HepG2 (cell line): ENCODE results near the gene PA2G4. TPM values are rescaled to one million over a fixed set of nuclear protein-coding genes. Genes with fewer than 3 reads are reported as not detected.
A peak's percentile ranks its signal among the peaks of the same experiment; 100 is the strongest.

Source experiments
- ATM ChIP-seq: fragments of 450-650 bp; IDR thresholded peaks from 2 replicates; pipeline ENCODE4 v1.7.1; 2017; ENCODE audit warnings: mild to moderate bottlenecking, borderline replicate concordance
- DBP ChIP-seq: sonication (generic); formaldehyde crosslinking; IDR thresholded peaks from 2 replicates; pipeline ENCODE4 v1.4.0; 2020; ENCODE audit warnings: missing genetic modification reagents; ENCODE audit errors: not compliant biosample characterization
- GATA4 ChIP-seq: sonication (generic); IDR thresholded peaks from 2 replicates; pipeline ENCODE4 v1.6.1; 2016; ENCODE audit warnings: antibody characterized with exemption, low read depth, borderline replicate concordance
- HNRNPUL1 ChIP-seq: fragments of 200-400 bp; formaldehyde crosslinking; IDR thresholded peaks from 2 replicates; pipeline ENCODE4 v1.6.1; 2017; ENCODE audit warnings: low read depth, mild to moderate bottlenecking, low read length, moderate library complexity
- IKZF4 ChIP-seq: sonication (generic); formaldehyde crosslinking; IDR thresholded peaks from 2 replicates; pipeline ENCODE4 v1.5.1; 2020; ENCODE audit warnings: borderline replicate concordance, mild to moderate bottlenecking, low read depth, missing genetic modification reagents; ENCODE audit errors: not compliant biosample characterization
- JUN ChIP-seq: sonication (generic); formaldehyde crosslinking; IDR thresholded peaks from 2 replicates; pipeline ENCODE4 v1.4.0; 2020; ENCODE audit warnings: mild to moderate bottlenecking, missing genetic modification reagents
- MAFG ChIP-seq: sonication (generic); formaldehyde crosslinking; IDR thresholded peaks from 2 replicates; pipeline ENCODE4 v1.5.1; 2020; ENCODE audit warnings: mild to moderate bottlenecking, missing genetic modification reagents
- NPAS2 ChIP-seq: sonication (generic); formaldehyde crosslinking; IDR thresholded peaks from 2 replicates; pipeline ENCODE4 v1.8.0; 2022; ENCODE audit warnings: mild to moderate bottlenecking, missing genetic modification reagents, borderline replicate concordance
- SATB2 ChIP-seq: sonication (generic); formaldehyde crosslinking; IDR thresholded peaks from 2 replicates; pipeline ENCODE4 v1.5.0; 2020; ENCODE audit warnings: missing genetic modification reagents
- TAF15 ChIP-seq: fragments of 200-400 bp; formaldehyde crosslinking; IDR thresholded peaks from one replicate; pipeline ENCODE4 v1.6.1; 2018; ENCODE audit warnings: mild to moderate bottlenecking, low read depth, low read length; ENCODE audit not compliant: poor library complexity, severe bottlenecking
- ZNF225 ChIP-seq: sonication (generic); formaldehyde crosslinking; IDR thresholded peaks from 2 replicates; pipeline ENCODE4 v1.4.0; 2020; ENCODE audit warnings: mild to moderate bottlenecking, missing genetic modification reagents
- ZNF234 ChIP-seq: sonication (generic); formaldehyde crosslinking; conservative IDR thresholded peaks from 2 replicates; pipeline ENCODE4 v1.5.1; 2020; ENCODE audit warnings: mild to moderate bottlenecking, missing genetic modification reagents
- polyA plus RNA-seq, 8 experiments: library from polyadenylated mRNA; depleted of rRNA in 3 of 8; stranded (reverse) in 7 of 8; unstranded in 1 of 8; fragments of >200 nt; fragmentation: Illumina TruSeq in 4 of 8; extraction: Trizol in 4 of 8; gene quantifications; 2 replicates each; pipeline versions ENCODE4 v1.2.1 to v1.2.3, GENCODE V29; 2011 to 2016; ENCODE audit warnings: low read depth in 4 of 8, missing spikeins in 1 of 8, mixed read lengths in 1 of 8; ENCODE audit not compliant: insufficient read depth in 1 of 8
- total RNA-seq, 5 experiments: library from RNA; depleted of rRNA; stranded (reverse); fragments of >200 nt; fragmentation: Illumina TruSeq; extraction: Trizol; gene quantifications; 2 replicates each; pipeline ENCODE4 v1.2.3, GENCODE V29; 2016; ENCODE audit warnings: low read depth in 1 of 5
- TF ChIP-seq, protein P1 (sequence below): IDR thresholded peaks from 2 replicates; pipeline ENCODE4 v1.6.1; 2016; ENCODE audit warnings: low read depth, missing genetic modification reagents, missing compliant biosample characterization
- TF ChIP-seq, protein P2 (sequence below): sonication (generic); formaldehyde crosslinking; IDR thresholded peaks from 2 replicates; pipeline ENCODE4 v1.5.0; 2020; ENCODE audit warnings: mild to moderate bottlenecking, missing genetic modification reagents
- TF ChIP-seq, protein P3 (sequence below): sonication (generic); formaldehyde crosslinking; IDR thresholded peaks from 2 replicates; pipeline ENCODE4 v1.4.0; 2020; ENCODE audit warnings: mild to moderate bottlenecking, missing genetic modification reagents
- TF ChIP-seq, protein P4 (sequence below): sonication (generic); formaldehyde crosslinking; IDR thresholded peaks from 2 replicates; pipeline ENCODE4 v1.4.0; 2020; ENCODE audit warnings: low read depth, missing genetic modification reagents

Gene PA2G4
- total and polyA plus RNA-seq, 2 of the 13 experiments (the other 11 are each of a cell fraction or from before 2014, with no cell fraction given) = 147 to 240 TPM

DNA sequence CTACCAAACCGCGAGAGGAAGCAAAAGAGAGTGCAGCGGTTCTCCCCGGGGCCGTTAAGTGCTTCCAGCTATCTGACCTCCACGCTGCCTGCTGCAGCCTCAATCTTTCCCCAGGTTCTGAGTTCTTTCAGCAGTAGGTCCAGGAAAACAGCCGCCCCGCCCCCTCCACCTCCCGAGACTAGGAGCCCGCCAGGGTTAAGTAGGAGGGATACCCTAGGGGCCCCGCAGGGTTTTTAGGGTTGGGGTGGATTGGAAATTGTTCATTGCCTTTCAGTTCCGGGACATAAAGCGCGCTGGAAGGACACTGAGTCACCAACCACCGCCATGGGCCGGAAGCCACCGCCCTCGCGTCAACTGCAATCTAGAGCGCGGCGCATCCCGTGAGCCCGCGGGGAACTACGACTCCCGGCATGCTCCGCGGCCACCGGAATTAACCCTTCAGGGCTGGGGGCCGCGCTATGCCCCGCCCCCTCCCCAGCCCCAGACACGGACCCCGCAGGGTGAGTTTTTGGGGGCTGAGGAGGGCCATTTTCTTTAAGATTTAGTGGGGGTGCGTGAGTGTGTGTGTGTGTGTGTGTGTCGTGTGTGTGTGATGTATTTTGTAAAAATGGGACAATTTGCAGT is 47.9 kb downstream of the PA2G4 start, which contains the start of gene MYL6B (continued):
- TF ChIP-seq ZNF234 (no peak), JUN (CRISPR knock-in tag) (no peak), ATM (no peak), TAF15 (no peak), HNRNPUL1 (no peak), DBP (no peak), SATB2 (CRISPR knock-in tag) (0 out of 2 replicates have a peak, but pooled peaks have one; percentile 22), GATA4 (no peak), NPAS2 (CRISPR knock-in tag) (no peak), IKZF4 (CRISPR knock-in tag) (no peak), MAFG (CRISPR knock-in tag) (no peak), ZNF225 (CRISPR knock-in tag) (no peak)
- TF ChIP-seq, protein P1, sequence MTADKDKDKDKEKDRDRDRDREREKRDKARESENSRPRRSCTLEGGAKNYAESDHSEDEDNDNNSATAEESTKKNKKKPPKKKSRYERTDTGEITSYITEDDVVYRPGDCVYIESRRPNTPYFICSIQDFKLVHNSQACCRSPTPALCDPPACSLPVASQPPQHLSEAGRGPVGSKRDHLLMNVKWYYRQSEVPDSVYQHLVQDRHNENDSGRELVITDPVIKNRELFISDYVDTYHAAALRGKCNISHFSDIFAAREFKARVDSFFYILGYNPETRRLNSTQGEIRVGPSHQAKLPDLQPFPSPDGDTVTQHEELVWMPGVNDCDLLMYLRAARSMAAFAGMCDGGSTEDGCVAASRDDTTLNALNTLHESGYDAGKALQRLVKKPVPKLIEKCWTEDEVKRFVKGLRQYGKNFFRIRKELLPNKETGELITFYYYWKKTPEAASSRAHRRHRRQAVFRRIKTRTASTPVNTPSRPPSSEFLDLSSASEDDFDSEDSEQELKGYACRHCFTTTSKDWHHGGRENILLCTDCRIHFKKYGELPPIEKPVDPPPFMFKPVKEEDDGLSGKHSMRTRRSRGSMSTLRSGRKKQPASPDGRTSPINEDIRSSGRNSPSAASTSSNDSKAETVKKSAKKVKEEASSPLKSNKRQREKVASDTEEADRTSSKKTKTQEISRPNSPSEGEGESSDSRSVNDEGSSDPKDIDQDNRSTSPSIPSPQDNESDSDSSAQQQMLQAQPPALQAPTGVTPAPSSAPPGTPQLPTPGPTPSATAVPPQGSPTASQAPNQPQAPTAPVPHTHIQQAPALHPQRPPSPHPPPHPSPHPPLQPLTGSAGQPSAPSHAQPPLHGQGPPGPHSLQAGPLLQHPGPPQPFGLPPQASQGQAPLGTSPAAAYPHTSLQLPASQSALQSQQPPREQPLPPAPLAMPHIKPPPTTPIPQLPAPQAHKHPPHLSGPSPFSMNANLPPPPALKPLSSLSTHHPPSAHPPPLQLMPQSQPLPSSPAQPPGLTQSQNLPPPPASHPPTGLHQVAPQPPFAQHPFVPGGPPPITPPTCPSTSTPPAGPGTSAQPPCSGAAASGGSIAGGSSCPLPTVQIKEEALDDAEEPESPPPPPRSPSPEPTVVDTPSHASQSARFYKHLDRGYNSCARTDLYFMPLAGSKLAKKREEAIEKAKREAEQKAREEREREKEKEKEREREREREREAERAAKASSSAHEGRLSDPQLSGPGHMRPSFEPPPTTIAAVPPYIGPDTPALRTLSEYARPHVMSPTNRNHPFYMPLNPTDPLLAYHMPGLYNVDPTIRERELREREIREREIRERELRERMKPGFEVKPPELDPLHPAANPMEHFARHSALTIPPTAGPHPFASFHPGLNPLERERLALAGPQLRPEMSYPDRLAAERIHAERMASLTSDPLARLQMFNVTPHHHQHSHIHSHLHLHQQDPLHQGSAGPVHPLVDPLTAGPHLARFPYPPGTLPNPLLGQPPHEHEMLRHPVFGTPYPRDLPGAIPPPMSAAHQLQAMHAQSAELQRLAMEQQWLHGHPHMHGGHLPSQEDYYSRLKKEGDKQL (CRISPR knock-in tag) = no peak
- TF ChIP-seq, protein P2, sequence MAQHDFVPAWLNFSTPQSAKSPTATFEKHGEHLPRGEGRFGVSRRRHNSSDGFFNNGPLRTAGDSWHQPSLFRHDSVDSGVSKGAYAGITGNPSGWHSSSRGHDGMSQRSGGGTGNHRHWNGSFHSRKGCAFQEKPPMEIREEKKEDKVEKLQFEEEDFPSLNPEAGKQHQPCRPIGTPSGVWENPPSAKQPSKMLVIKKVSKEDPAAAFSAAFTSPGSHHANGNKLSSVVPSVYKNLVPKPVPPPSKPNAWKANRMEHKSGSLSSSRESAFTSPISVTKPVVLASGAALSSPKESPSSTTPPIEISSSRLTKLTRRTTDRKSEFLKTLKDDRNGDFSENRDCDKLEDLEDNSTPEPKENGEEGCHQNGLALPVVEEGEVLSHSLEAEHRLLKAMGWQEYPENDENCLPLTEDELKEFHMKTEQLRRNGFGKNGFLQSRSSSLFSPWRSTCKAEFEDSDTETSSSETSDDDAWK = no peak
- TF ChIP-seq, protein P3, sequence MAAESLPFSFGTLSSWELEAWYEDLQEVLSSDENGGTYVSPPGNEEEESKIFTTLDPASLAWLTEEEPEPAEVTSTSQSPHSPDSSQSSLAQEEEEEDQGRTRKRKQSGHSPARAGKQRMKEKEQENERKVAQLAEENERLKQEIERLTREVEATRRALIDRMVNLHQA (CRISPR knock-in tag) = no peak
- TF ChIP-seq, protein P4, sequence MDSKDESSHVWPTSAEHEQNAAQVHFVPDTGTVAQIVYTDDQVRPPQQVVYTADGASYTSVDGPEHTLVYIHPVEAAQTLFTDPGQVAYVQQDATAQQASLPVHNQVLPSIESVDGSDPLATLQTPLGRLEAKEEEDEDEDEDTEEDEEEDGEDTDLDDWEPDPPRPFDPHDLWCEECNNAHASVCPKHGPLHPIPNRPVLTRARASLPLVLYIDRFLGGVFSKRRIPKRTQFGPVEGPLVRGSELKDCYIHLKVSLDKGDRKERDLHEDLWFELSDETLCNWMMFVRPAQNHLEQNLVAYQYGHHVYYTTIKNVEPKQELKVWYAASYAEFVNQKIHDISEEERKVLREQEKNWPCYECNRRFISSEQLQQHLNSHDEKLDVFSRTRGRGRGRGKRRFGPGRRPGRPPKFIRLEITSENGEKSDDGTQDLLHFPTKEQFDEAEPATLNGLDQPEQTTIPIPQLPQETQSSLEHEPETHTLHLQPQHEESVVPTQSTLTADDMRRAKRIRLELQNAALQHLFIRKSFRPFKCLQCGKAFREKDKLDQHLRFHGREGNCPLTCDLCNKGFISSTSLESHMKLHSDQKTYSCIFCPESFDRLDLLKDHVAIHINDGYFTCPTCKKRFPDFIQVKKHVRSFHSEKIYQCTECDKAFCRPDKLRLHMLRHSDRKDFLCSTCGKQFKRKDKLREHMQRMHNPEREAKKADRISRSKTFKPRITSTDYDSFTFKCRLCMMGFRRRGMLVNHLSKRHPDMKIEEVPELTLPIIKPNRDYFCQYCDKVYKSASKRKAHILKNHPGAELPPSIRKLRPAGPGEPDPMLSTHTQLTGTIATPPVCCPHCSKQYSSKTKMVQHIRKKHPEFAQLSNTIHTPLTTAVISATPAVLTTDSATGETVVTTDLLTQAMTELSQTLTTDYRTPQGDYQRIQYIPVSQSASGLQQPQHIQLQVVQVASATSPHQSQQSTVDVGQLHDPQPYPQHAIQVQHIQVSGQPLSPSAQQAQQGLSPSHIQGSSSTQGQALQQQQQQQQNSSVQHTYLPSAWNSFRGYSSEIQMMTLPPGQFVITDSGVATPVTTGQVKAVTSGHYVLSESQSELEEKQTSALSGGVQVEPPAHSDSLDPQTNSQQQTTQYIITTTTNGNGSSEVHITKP = no peak
